Testis (tissue), 3 donors: ENCODE data around the gene PIGL. TPM values are rescaled to one million over a fixed set of nuclear protein-coding genes. Genes with fewer than 3 reads are reported as not detected.

Experiments used
- DNase-seq: peaks from one replicate; pipeline ENCODE4 v3.0.0-alpha.2; 2019
- H3K27ac ChIP-seq, 2 donors: fragments of 200-600 bp; sonication (generic); one replicate each; pipeline ENCODE4 v1.5.1; 2019
- H3K27me3 ChIP-seq: fragments of 200-600 bp; sonication (generic); one replicate; pipeline ENCODE4 v1.5.1; 2019
- H3K36me3 ChIP-seq: fragments of 200-600 bp; sonication (generic); one replicate; pipeline ENCODE4 v1.5.1; 2017; ENCODE audit warnings: low read depth; ENCODE audit errors: missing control alignments
- H3K4me1 ChIP-seq: fragments of 200-600 bp; sonication (generic); one replicate; pipeline ENCODE4 v1.5.1; 2019
- H3K4me3 ChIP-seq, 2 donors: fragments of 200-600 bp; sonication (generic); one replicate each; pipeline ENCODE4 v1.5.1; 2017 to 2019
- H3K9me3 ChIP-seq: fragments of 200-600 bp; sonication (generic); one replicate; pipeline ENCODE4 v1.5.1; 2017
- CTCF ChIP-seq, 3 experiments: fragments of 450-650 bp in 2 of 3; fragments of 200-600 bp in 1 of 3; sonication (generic) in 1 of 3; IDR thresholded peaks; one replicate each; pipeline ENCODE4 v1.5.1; 2016 to 2019; ENCODE audit warnings: antibody characterized with exemption in 3 of 3, mild to moderate bottlenecking in 2 of 3, moderate library complexity in 1 of 3
- POLR2A ChIP-seq: fragments of 450-650 bp; IDR thresholded peaks from one replicate; pipeline ENCODE4 v1.6.1; 2017; ENCODE audit warnings: antibody characterized with exemption, mild to moderate bottlenecking, moderate library complexity
- WGBS, 2 donors: methylation state at CpG; one replicate each; pipeline ENCODE4 v1.1.5; 2018; 5-methylcytosine and 5-hydroxymethylcytosine counted together
- intact Hi-C: fragments of 100-400 bp; cut with DNase I; formaldehyde crosslinking; loops from one replicate; pipeline ENCODE4 v1.15.1; 2023; ENCODE audit warnings: low total_unique reads
- polyA plus RNA-seq: library from polyadenylated mRNA; stranded (reverse); fragments of 350-450 nt; fragmentation: Illumina TruSeq; extraction: RNeasy Lipid Tissue Mini Kit (QIAGEN cat#74804); gene quantifications from one replicate; pipeline ENCODE4 v1.2.3, GENCODE V29; 2014; ENCODE audit warnings: low read depth, low replicate concordance; ENCODE audit not compliant: insufficient read depth
- total RNA-seq, 2 donors: library from RNA; depleted of rRNA; stranded (reverse); fragments of >200 nt; gene quantifications; one replicate each; pipeline ENCODE4 v1.2.3, GENCODE V29; 2016

Gene PIGL
- total and polyA plus RNA-seq, 3 donors from 2014 or later = 31.3 to 93.9 (median 74.1) TPM

GRCh38 chr17:16241906-16242399 is 24.9 kb downstream of the PIGL start:
- intact Hi-C loops = no loop called here

GRCh38 chr17:16243385-16243784 is 26.4 kb downstream of the PIGL start:
- intact Hi-C loops = no loop called here
- TF ChIP-seq CTCF (IDR thresholded peaks at IDR 0.05) = no peak
- no peak for TF ChIP-seq POLR2A
- H3K27me3 ChIP-seq = no peaks in the 10 kb centered on the region
- DNase-seq = no peak
- H3K36me3 ChIP-seq = no peaks in the 10 kb centered on the region
- no peak overlapping the region for H3K27ac ChIP-seq
- H3K4me1 ChIP-seq = no peaks in the 10 kb centered on the region
- H3K9me3 ChIP-seq = no peaks in the 10 kb centered on the region
- 88 to 89% methylated on average over 5 of the region's 5 CpGs for WGBS, 2 donors
- H3K4me3 ChIP-seq = no peak overlapping the region

More at GRCh38 chr17:16241906-16242399, 24.9 kb downstream of the PIGL start:
- Histone ChIP-seq H3K27me3 (no peaks in the 10 kb centered on the region), H3K36me3 (no peaks in the 10 kb centered on the region), H3K4me1 (no peaks in the 10 kb centered on the region), H3K9me3 (no peaks in the 10 kb centered on the region), H3K27ac (no peak overlapping the region), H3K4me3 (no peak overlapping the region)
- DNase-seq = no peak
- TF ChIP-seq POLR2A (no peak), CTCF (IDR thresholded peaks at IDR 0.05) (no peak)

GRCh38 chr17:16243801-16244567 is 27.0 kb downstream of the PIGL start:
- H3K4me3 ChIP-seq = no peak overlapping the region
- no peaks in the 10 kb centered on the region for H3K27me3 ChIP-seq
- no peaks in the 10 kb centered on the region for H3K4me1 ChIP-seq
- H3K27ac ChIP-seq = no peak overlapping the region
- intact Hi-C loops = no loop called here
- WGBS, 2 donors = 84 to 89% methylated on average over 9 of the region's 9 CpGs
- TF ChIP-seq POLR2A = no peak
- TF ChIP-seq CTCF (IDR thresholded peaks at IDR 0.05) = no peak
- no peaks in the 10 kb centered on the region for H3K9me3 ChIP-seq
- H3K36me3 ChIP-seq = no peaks in the 10 kb centered on the region
- DNase-seq = no peak

GRCh38 chr17:16247586-16247984 is 30.6 kb downstream of the PIGL start:
- H3K4me1 ChIP-seq = peaks cover 4% of the 10 kb centered on the region
- no peaks in the 10 kb centered on the region for H3K9me3 ChIP-seq
- no peaks in the 10 kb centered on the region for H3K36me3 ChIP-seq
- H3K27me3 ChIP-seq = no peaks in the 10 kb centered on the region
- intact Hi-C loops = no loop called here
- TF ChIP-seq POLR2A = no peak
- no peak for TF ChIP-seq CTCF (IDR thresholded peaks at IDR 0.05)
- H3K27ac ChIP-seq = no peak overlapping the region
- no peak for DNase-seq
- H3K4me3 ChIP-seq = no peak overlapping the region
- 92% methylated on average over 7 of the region's 7 CpGs for WGBS, 2 donors

GRCh38 chr17:16250635-16251034 is 33.6 kb downstream of the PIGL start:
- 72 to 75% methylated on average over 1 of the region's 1 CpG for WGBS, 2 donors
- Histone ChIP-seq H3K36me3 (no peaks in the 10 kb centered on the region), H3K27me3 (no peaks in the 10 kb centered on the region), H3K4me1 (peaks cover 4% of the 10 kb centered on the region), H3K27ac (no peak overlapping the region), H3K4me3 (no peak overlapping the region), H3K9me3 (no peaks in the 10 kb centered on the region)
- TF ChIP-seq CTCF (IDR thresholded peaks at IDR 0.05) = no peak
- DNase-seq = no peak
- intact Hi-C loops = no loop called here
